SIG-M5 treated with dmso at 0.1 percent for 504 hours (cell line): ENCODE results near the gene KAZN.

Experiments
- DNase-seq: peaks from one replicate; lab custom pipeline; 2025; ENCODE audit not compliant: unreplicated experiment; lab: John Stamatoyannopoulos, UW

KAZN gene

GRCh38 chr1:14925336-14926136 lies 327.1 kb downstream of the KAZN start:
- DNase-seq = no peak

GRCh38 chr1:14926229-14926628 lies 327.7 kb downstream of the KAZN start:
- no peak for DNase-seq

GRCh38 chr1:14926818-14927575 lies 328.5 kb downstream of the KAZN start:
- no peak for DNase-seq

GRCh38 chr1:14928412-14928811 lies 329.9 kb downstream of the KAZN start:
- no peak for DNase-seq

GRCh38 chr1:14928886-14929546 lies 330.5 kb downstream of the KAZN start:
- DNase-seq = no peak

GRCh38 chr1:14929547-14930246 lies 331.2 kb downstream of the KAZN start:
- DNase-seq = no peak

- DNase-seq = no peak
Measured at GRCh38 chr1:14930247-14930965, 331.9 kb downstream of the KAZN start.

GRCh38 chr1:14932034-14932638 lies 333.7 kb downstream of the KAZN start:
- no peak for DNase-seq

- DNase-seq = no peak
Measured at GRCh38 chr1:14934867-14935266, 336.4 kb downstream of the KAZN start.

GRCh38 chr1:14936815-14937214 lies 338.3 kb downstream of the KAZN start:
- DNase-seq = no peak

GRCh38 chr1:14937288-14937949 lies 338.9 kb downstream of the KAZN start:
- no peak for DNase-seq

- DNase-seq = no peak
Measured at GRCh38 chr1:14939527-14940284, 341.2 kb downstream of the KAZN start.

GRCh38 chr1:14940285-14940870 lies 341.9 kb downstream of the KAZN start:
- no peak for DNase-seq

GRCh38 chr1:14941864-14942263 lies 343.4 kb downstream of the KAZN start:
- DNase-seq = no peak

- DNase-seq = no peak
Measured at GRCh38 chr1:14944471-14944985, 346.0 kb downstream of the KAZN start.

- no peak for DNase-seq
Measured at GRCh38 chr1:14945132-14946010, 346.9 kb downstream of the KAZN start.

- no peak for DNase-seq
Measured at GRCh38 chr1:14946011-14946359, 347.5 kb downstream of the KAZN start.
